ENCODE results near the gene AMPD1. TPM values are rescaled to one million over a fixed set of nuclear protein-coding genes. Genes with fewer than 3 reads are reported as not detected.

Gene AMPD1
- total and polyA plus RNA-seq, 2 donors (not counting 1 experiment from before 2014, with no cell fraction given), result 0.18 TPM; not detected in 1

DNA sequence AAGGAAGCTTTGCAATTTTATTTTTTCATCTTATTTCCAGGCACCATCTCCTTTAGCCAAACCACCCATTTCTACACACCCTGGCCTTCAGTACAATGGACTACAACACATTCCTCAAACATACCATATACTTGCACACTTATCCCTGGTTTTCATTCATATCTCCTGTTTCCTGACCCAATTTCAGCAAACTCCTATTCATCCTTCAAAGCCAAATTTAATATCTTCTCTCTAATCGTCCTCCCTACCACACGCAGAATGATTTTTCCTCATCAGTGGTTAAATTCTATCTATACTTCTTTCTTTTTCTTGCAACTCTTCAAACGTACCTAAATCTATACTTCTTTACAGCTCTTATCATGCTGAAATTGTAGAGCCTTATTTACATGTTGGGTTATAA, 28.4 kb downstream of the AMPD1 start:
- H3K27ac Mint-ChIP-seq, result no peak overlapping the region
- intact Hi-C loops (cut with micrococcal nuclease), result no loop called here
- Histone ChIP-seq H3K4me1 (ENCODE audit: control insufficient read depth in 2 of 2, insufficient read depth in 2 of 2, low read length in 2 of 2) (peaks cover 6 to 14% of the 10 kb centered on the region in 2 donors), H3K27me3 (replicated peaks in 1 of 4; ENCODE audit: control extremely low read depth in 1 of 4, control insufficient read depth in 3 of 4, insufficient read depth in 4 of 4, low read length in 3 of 4) (peaks cover 0 to 2% (median 0%) of the 10 kb centered on the region in 4 experiments), H3K9ac (ENCODE audit: low read length) (no peak overlapping the region), H3K79me2 (ENCODE audit: control insufficient read depth, insufficient read depth, low read length) (no peaks in the 10 kb centered on the region), H3K27ac (ENCODE audit: low read length in 2 of 2) (no peak overlapping the region), H3K9me3 (ENCODE audit: control extremely low read depth in 1 of 3, control insufficient read depth in 2 of 3, insufficient read depth in 1 of 3, low read length in 2 of 3) (no peaks in the 10 kb centered on the region), H3K4me3 (ENCODE audit: control extremely low read depth in 1 of 5, extremely low read depth in 1 of 5, insufficient read depth in 1 of 5, low read depth in 2 of 5, low read length in 4 of 5) (no peak overlapping the region), H3K36me3 (replicated peaks in 1 of 2; ENCODE audit: control extremely low read depth in 1 of 2, control insufficient read depth in 1 of 2, extremely low read depth in 1 of 2, insufficient read depth in 2 of 2, low read length in 1 of 2) (no peaks in the 10 kb centered on the region), H4K20me1 (ENCODE audit: control insufficient read depth, insufficient read depth, low read length, poor library complexity, severe bottlenecking) (no peaks in the 10 kb centered on the region), H3K4me2 (replicated peaks; ENCODE audit: low read depth, low read length, poor library complexity, severe bottlenecking) (no peak overlapping the region), H2AFZ (ENCODE audit: insufficient read depth, low read depth, low read length, poor library complexity, severe bottlenecking) (no peak overlapping the region)
- ChIA-PET CTCF (no interaction called here), POLR2A (no interaction called here)
- WGBS (ENCODE audit: insufficient coverage), result 100% methylated on average over 2 of the region's 3 CpGs
- peaks cover 28% of the 10 kb centered on the region for H3K27me3 Mint-ChIP-seq
- no peak for ATAC-seq (ENCODE audit: low read depth)
- DNase-seq, result no peak
- no peak overlapping the region for H3K4me3 Mint-ChIP-seq
- H3K4me1 Mint-ChIP-seq, result peaks cover 14% of the 10 kb centered on the region
- H3K9me3 Mint-ChIP-seq (ENCODE audit: insufficient read depth), result no peaks in the 10 kb centered on the region
- TF ChIP-seq, protein P1, sequence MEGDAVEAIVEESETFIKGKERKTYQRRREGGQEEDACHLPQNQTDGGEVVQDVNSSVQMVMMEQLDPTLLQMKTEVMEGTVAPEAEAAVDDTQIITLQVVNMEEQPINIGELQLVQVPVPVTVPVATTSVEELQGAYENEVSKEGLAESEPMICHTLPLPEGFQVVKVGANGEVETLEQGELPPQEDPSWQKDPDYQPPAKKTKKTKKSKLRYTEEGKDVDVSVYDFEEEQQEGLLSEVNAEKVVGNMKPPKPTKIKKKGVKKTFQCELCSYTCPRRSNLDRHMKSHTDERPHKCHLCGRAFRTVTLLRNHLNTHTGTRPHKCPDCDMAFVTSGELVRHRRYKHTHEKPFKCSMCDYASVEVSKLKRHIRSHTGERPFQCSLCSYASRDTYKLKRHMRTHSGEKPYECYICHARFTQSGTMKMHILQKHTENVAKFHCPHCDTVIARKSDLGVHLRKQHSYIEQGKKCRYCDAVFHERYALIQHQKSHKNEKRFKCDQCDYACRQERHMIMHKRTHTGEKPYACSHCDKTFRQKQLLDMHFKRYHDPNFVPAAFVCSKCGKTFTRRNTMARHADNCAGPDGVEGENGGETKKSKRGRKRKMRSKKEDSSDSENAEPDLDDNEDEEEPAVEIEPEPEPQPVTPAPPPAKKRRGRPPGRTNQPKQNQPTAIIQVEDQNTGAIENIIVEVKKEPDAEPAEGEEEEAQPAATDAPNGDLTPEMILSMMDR (IDR thresholded peaks at IDR 0.05), result no peak
- no peak for TF ChIP-seq EZH2 (IDR thresholded peaks at IDR 0.05; ENCODE audit: borderline replicate concordance, insufficient read depth, low read depth, low read length, poor library complexity, severe bottlenecking)

DNA sequence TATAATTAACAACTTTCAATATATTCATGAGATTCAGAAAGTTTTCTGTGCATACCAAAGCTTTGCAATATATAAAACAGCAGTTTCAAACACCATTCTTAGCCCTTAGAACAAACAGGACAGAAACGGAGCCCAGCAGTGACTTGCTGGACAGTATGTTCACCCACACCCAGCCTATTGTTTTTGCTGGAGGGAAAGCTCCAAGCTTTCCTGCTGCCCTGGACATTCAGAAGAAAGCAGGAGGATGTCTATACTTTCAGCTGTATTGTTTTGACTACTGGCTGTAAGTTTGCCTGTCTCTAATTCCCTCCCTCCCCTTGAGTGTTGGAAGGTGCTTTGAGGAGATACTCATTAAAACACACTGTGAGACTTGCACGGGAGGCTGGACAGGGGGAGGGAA, 35.1 kb downstream of the AMPD1 start:
- CTCF ChIA-PET, result no interaction called here
- no peak overlapping the region for H2AFZ ChIP-seq (ENCODE audit: insufficient read depth, low read depth, low read length, poor library complexity, severe bottlenecking)
- no peaks in the 10 kb centered on the region for H3K9me3 Mint-ChIP-seq (ENCODE audit: insufficient read depth)
- H3K4me2 ChIP-seq (replicated peaks; ENCODE audit: low read depth, low read length, poor library complexity, severe bottlenecking), result no peak overlapping the region
- no peaks in the 10 kb centered on the region for H3K79me2 ChIP-seq (ENCODE audit: control insufficient read depth, insufficient read depth, low read length)
- H3K4me3 ChIP-seq (ENCODE audit: control extremely low read depth in 1 of 5, extremely low read depth in 1 of 5, insufficient read depth in 1 of 5, low read depth in 2 of 5, low read length in 4 of 5), result no peak overlapping the region
- peaks cover 0 to 2% (median 0%) of the 10 kb centered on the region in 4 experiments for H3K27me3 ChIP-seq (replicated peaks in 1 of 4; ENCODE audit: control extremely low read depth in 1 of 4, control insufficient read depth in 3 of 4, insufficient read depth in 4 of 4, low read length in 3 of 4)
- H3K4me1 Mint-ChIP-seq, result no peaks in the 10 kb centered on the region
- no peak overlapping the region for H3K27ac ChIP-seq (ENCODE audit: low read length in 2 of 2)
- peaks cover 25% of the 10 kb centered on the region for H3K27me3 Mint-ChIP-seq
- no peak overlapping the region for H3K27ac Mint-ChIP-seq
- TF ChIP-seq, protein P1 (IDR thresholded peaks at IDR 0.05), result no peak
- TF ChIP-seq EZH2 (IDR thresholded peaks at IDR 0.05; ENCODE audit: borderline replicate concordance, insufficient read depth, low read depth, low read length, poor library complexity, severe bottlenecking), result no peak
- no peak overlapping the region for H3K9ac ChIP-seq (ENCODE audit: low read length)
- H3K4me1 ChIP-seq (ENCODE audit: control insufficient read depth in 2 of 2, insufficient read depth in 2 of 2, low read length in 2 of 2), result no peaks in the 10 kb centered on the region
- POLR2A ChIA-PET, result no interaction called here
- intact Hi-C loops (cut with micrococcal nuclease), result no loop called here
- no peaks in the 10 kb centered on the region for H3K9me3 ChIP-seq (ENCODE audit: control extremely low read depth in 1 of 3, control insufficient read depth in 2 of 3, insufficient read depth in 1 of 3, low read length in 2 of 3)
- H3K4me3 Mint-ChIP-seq, result no peak overlapping the region
- no peak for ATAC-seq (ENCODE audit: low read depth)
- no peaks in the 10 kb centered on the region for H4K20me1 ChIP-seq (ENCODE audit: control insufficient read depth, insufficient read depth, low read length, poor library complexity, severe bottlenecking)
- WGBS (ENCODE audit: insufficient coverage), result no CpG with 5 or more reads among the region's 2 CpGs
- no peak for DNase-seq
- no peaks in the 10 kb centered on the region for H3K36me3 ChIP-seq (replicated peaks in 1 of 2; ENCODE audit: control extremely low read depth in 1 of 2, control insufficient read depth in 1 of 2, extremely low read depth in 1 of 2, insufficient read depth in 2 of 2, low read length in 1 of 2)

Measured in B cell (primary cell).